Trophoblast cell (in vitro differentiated cells and primary cell): ENCODE data around the gene UCHL3.
A peak's percentile ranks its signal among the peaks of the same experiment; 100 is the strongest.

Source experiments
- DNase-seq, 2 donors: peaks; one replicate each; pipeline ENCODE4 v3.0.0-alpha.2; 2016
- H2AFZ ChIP-seq: 2 replicates; pipeline ENCODE4 v1.6.1; 2013; ENCODE audit warnings: low read length, moderate library complexity, mild to moderate bottlenecking; ENCODE audit not compliant: insufficient read depth, poor library complexity
- H2AK5ac ChIP-seq: 2 replicates; pipeline ENCODE4 v1.6.1; 2013; ENCODE audit warnings: mild to moderate bottlenecking, low read length
- H2BK120ac ChIP-seq: 2 replicates; pipeline ENCODE4 v1.6.1; 2013; ENCODE audit warnings: low read length, mild to moderate bottlenecking, moderate library complexity; ENCODE audit not compliant: insufficient read depth, poor library complexity
- H2BK12ac ChIP-seq: 2 replicates; pipeline ENCODE4 v1.6.1; 2013; ENCODE audit warnings: mild to moderate bottlenecking, low read length, moderate library complexity
- H2BK5ac ChIP-seq: 2 replicates; pipeline ENCODE4 v1.6.1; 2013; ENCODE audit warnings: low read length, low read depth, moderate library complexity, mild to moderate bottlenecking; ENCODE audit not compliant: poor library complexity
- H3K14ac ChIP-seq: 2 replicates; pipeline ENCODE4 v1.6.1; 2013; ENCODE audit warnings: mild to moderate bottlenecking, low read length
- H3K18ac ChIP-seq: 2 replicates; pipeline ENCODE4 v1.6.1; 2013; ENCODE audit warnings: mild to moderate bottlenecking, low read length
- H3K23ac ChIP-seq: 2 replicates; pipeline ENCODE4 v1.6.1; 2013; ENCODE audit warnings: low read length
- H3K27ac ChIP-seq: 2 replicates; pipeline ENCODE4 v1.5.1; 2013; ENCODE audit warnings: low read depth, mild to moderate bottlenecking, inconsistent platforms, low read length, moderate library complexity
- H3K27me3 ChIP-seq: 2 replicates; pipeline ENCODE4 v1.6.1; 2013; ENCODE audit warnings: inconsistent platforms, mild to moderate bottlenecking, low read length, moderate library complexity; ENCODE audit not compliant: insufficient read depth
- H3K36me3 ChIP-seq, 2 experiments: 1 replicate in 1 of 2; 2 replicates in 1 of 2; pipeline ENCODE4 v1.6.1; 2013; ENCODE audit warnings: low read length in 2 of 2, mild to moderate bottlenecking in 2 of 2, moderate library complexity in 1 of 2; ENCODE audit not compliant: insufficient read depth in 2 of 2, control insufficient read depth in 1 of 2
- H3K4ac ChIP-seq: 2 replicates; pipeline ENCODE4 v1.6.1; 2013; ENCODE audit warnings: low read depth, mild to moderate bottlenecking, low read length, moderate library complexity
- H3K4me1 ChIP-seq, 2 experiments: 1 replicate in 1 of 2; 2 replicates in 1 of 2; pipeline ENCODE4 v1.6.1; 2013; ENCODE audit warnings: low read length in 2 of 2, mild to moderate bottlenecking in 2 of 2, moderate library complexity in 1 of 2; ENCODE audit not compliant: insufficient read depth in 2 of 2, control insufficient read depth in 1 of 2
- H3K4me2 ChIP-seq: 2 replicates; pipeline ENCODE4 v1.6.1; 2013; ENCODE audit warnings: inconsistent platforms, mild to moderate bottlenecking, low read length, moderate library complexity
- H3K4me3 ChIP-seq: 2 replicates; pipeline ENCODE4 v1.5.1; 2013; ENCODE audit warnings: mild to moderate bottlenecking, low read depth, low read length, inconsistent platforms
- H3K79me1 ChIP-seq: one replicate; pipeline ENCODE4 v1.6.1; 2013; ENCODE audit warnings: low read length
- H3K79me2 ChIP-seq: 2 replicates; pipeline ENCODE4 v1.6.1; 2013; ENCODE audit warnings: low read length, mild to moderate bottlenecking; ENCODE audit not compliant: control insufficient read depth, insufficient read depth, poor library complexity
- H3K9ac ChIP-seq: 2 replicates; pipeline ENCODE4 v1.6.1; 2013; ENCODE audit warnings: mild to moderate bottlenecking, low read length
- H3K9me3 ChIP-seq: 2 replicates; pipeline ENCODE4 v1.6.1; 2013; ENCODE audit warnings: low read depth, mild to moderate bottlenecking, control low read depth, inconsistent platforms, low read length; ENCODE audit not compliant: insufficient read depth
- H4K12ac ChIP-seq: 2 replicates; pipeline ENCODE4 v1.6.1; 2013; ENCODE audit warnings: low read depth, mild to moderate bottlenecking, low read length, moderate library complexity
- H4K8ac ChIP-seq: 2 replicates; pipeline ENCODE4 v1.6.1; 2013; ENCODE audit warnings: low read depth, mild to moderate bottlenecking, low read length, moderate library complexity
- H4K91ac ChIP-seq: one replicate; pipeline ENCODE4 v1.6.1; 2013; ENCODE audit warnings: low read depth, mild to moderate bottlenecking, low read length, moderate library complexity
- WGBS: extraction: QIAGEN DNeasy Blood & Tissue Kit; methylation state at CpG from one replicate; pipeline ENCODE4 v1.1.7; 2013; ENCODE audit warnings: missing lambda C conversion rate; ENCODE audit not compliant: insufficient read length, insufficient coverage; ENCODE audit errors: extremely low coverage; 5-methylcytosine and 5-hydroxymethylcytosine counted together

UCHL3 gene

GRCh38 chr13:75620020-75620419 is 70.4 kb downstream of the UCHL3 start:
- DNase-seq: no peak
- H3K4me2 ChIP-seq: no peak overlapping the region
- H2BK12ac ChIP-seq: no peak overlapping the region
- peaks cover 2% of the 10 kb centered on the region for H3K79me1 ChIP-seq
- no peaks in the 10 kb centered on the region for H3K4me1 ChIP-seq
- H3K9ac ChIP-seq: no peak overlapping the region
- no peak overlapping the region for H4K12ac ChIP-seq
- H2AK5ac ChIP-seq: no peak overlapping the region
- no peaks in the 10 kb centered on the region for H3K79me2 ChIP-seq
- no peak overlapping the region for H2BK5ac ChIP-seq
- H3K14ac ChIP-seq: no peak overlapping the region
- no peak overlapping the region for H3K18ac ChIP-seq
- H3K9me3 ChIP-seq: no peaks in the 10 kb centered on the region
- H3K4ac ChIP-seq: no peak overlapping the region
- no peak overlapping the region for H2BK120ac ChIP-seq
- no CpG with 5 or more reads among the region's 1 CpG for whole genome bisulfite sequencing
- H4K91ac ChIP-seq: no peak overlapping the region
- no peak overlapping the region for H2AFZ ChIP-seq
- no peak overlapping the region for H3K4me3 ChIP-seq
- H3K23ac ChIP-seq: no peak overlapping the region
- no peak overlapping the region for H4K8ac ChIP-seq
- H3K36me3 ChIP-seq: peaks cover 0 to 2% of the 10 kb centered on the region in 2 experiments
- no peaks in the 10 kb centered on the region for H3K27me3 ChIP-seq
- H3K27ac ChIP-seq: no peak overlapping the region

GRCh38 chr13:75621147-75621546 is 71.6 kb downstream of the UCHL3 start:
- Histone ChIP-seq H3K4me2 (no peak overlapping the region), H2AFZ (no peak overlapping the region), H2BK12ac (no peak overlapping the region), H2BK120ac (no peak overlapping the region), H3K9ac (no peak overlapping the region), H3K4ac (no peak overlapping the region), H4K8ac (no peak overlapping the region), H3K27me3 (no peaks in the 10 kb centered on the region), H3K4me3 (no peak overlapping the region), H3K79me1 (peaks cover 2% of the 10 kb centered on the region), H2AK5ac (no peak overlapping the region), H3K23ac (no peak overlapping the region), H3K27ac (no peak overlapping the region), H3K14ac (no peak overlapping the region), H3K9me3 (no peaks in the 10 kb centered on the region), H3K36me3 (peaks cover 0 to 2% of the 10 kb centered on the region in 2 experiments), H4K91ac (no peak overlapping the region), H2BK5ac (no peak overlapping the region), H3K4me1 (no peaks in the 10 kb centered on the region), H3K18ac (no peak overlapping the region), H4K12ac (no peak overlapping the region), H3K79me2 (no peaks in the 10 kb centered on the region)
- no CpG with 5 or more reads among the region's 2 CpGs for WGBS
- DNase-seq: peak; percentile 27 to 83

GRCh38 chr13:75628801-75629200 is 79.2 kb downstream of the UCHL3 start:
- Histone ChIP-seq H3K4me1 (peaks cover 0 to 7% of the 10 kb centered on the region in 2 experiments), H2BK120ac (no peak overlapping the region), H3K79me2 (no peaks in the 10 kb centered on the region), H3K18ac (no peak overlapping the region), H3K27ac (peak overlapping the region; percentile 46), H4K91ac (no peak overlapping the region), H3K27me3 (no peaks in the 10 kb centered on the region), H4K8ac (no peak overlapping the region), H3K9me3 (no peaks in the 10 kb centered on the region), H3K23ac (no peak overlapping the region), H2AFZ (no peak overlapping the region), H4K12ac (no peak overlapping the region), H2BK12ac (no peak overlapping the region), H3K36me3 (peaks cover 1 to 2% of the 10 kb centered on the region in 2 experiments), H3K4ac (no peak overlapping the region), H3K4me3 (no peak overlapping the region), H3K4me2 (no peak overlapping the region), H3K14ac (no peak overlapping the region), H3K9ac (no peak overlapping the region), H3K79me1 (no peaks in the 10 kb centered on the region), H2BK5ac (no peak overlapping the region), H2AK5ac (no peak overlapping the region)
- no CpG with 5 or more reads among the region's 4 CpGs for WGBS
- DNase-seq: no peak

DNA sequence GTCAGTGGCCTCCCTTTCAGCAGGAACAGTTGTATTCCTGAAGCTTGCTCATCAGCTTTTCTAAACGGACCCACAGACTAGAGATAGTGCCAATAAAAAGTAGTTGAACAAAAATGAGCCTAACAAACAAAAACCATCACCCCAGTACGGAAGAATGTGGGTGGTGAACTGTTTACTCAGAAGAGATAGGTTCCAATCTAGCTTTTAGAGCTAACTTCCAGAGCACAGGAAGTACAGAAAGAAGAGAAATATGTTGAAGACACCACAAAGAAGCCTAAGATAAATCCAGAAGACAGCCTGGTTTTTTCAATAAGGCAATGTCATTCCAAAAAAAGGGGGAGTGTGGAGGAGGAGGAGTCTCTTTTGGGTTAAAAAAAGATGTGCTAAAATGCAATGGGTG is 83.7 kb downstream of the UCHL3 start:
- no peak overlapping the region for H2BK12ac ChIP-seq
- H3K9ac ChIP-seq: no peak overlapping the region
- H2AK5ac ChIP-seq: no peak overlapping the region
- H3K36me3 ChIP-seq: no peaks in the 10 kb centered on the region
- H3K27me3 ChIP-seq: peaks cover 4% of the 10 kb centered on the region
- H3K27ac ChIP-seq: no peak overlapping the region
- no peak overlapping the region for H3K4me3 ChIP-seq
- no CpG with 5 or more reads among the region's 2 CpGs for WGBS
- H3K9me3 ChIP-seq: peaks cover 3% of the 10 kb centered on the region
- no peak overlapping the region for H3K4ac ChIP-seq
- H3K79me1 ChIP-seq: peaks cover 15% of the 10 kb centered on the region
- no peak overlapping the region for H3K4me2 ChIP-seq
- no peak overlapping the region for H3K18ac ChIP-seq
- H3K14ac ChIP-seq: no peak overlapping the region
- DNase-seq: no peak
- peaks cover 6 to 12% of the 10 kb centered on the region in 2 experiments for H3K4me1 ChIP-seq
- H2AFZ ChIP-seq: no peak overlapping the region
- H4K12ac ChIP-seq: no peak overlapping the region
- H3K79me2 ChIP-seq: peaks cover 6% of the 10 kb centered on the region
- no peak overlapping the region for H2BK5ac ChIP-seq
- H4K8ac ChIP-seq: no peak overlapping the region
- H3K23ac ChIP-seq: no peak overlapping the region
- H2BK120ac ChIP-seq: no peak overlapping the region
- no peak overlapping the region for H4K91ac ChIP-seq
